HEK293 (cell line): ENCODE data around the gene SMAD7.

Experiments used
- GLI2 ChIP-seq: fragments of 450-650 bp; formaldehyde crosslinking; IDR thresholded peaks from 2 replicates; pipeline ENCODE4; 2017; ENCODE audit warnings: missing biosample characterization, missing genetic modification characterization, low read depth, borderline replicate concordance
- GLIS2 ChIP-seq: fragments of 450-650 bp; formaldehyde crosslinking; IDR thresholded peaks from 2 replicates; pipeline ENCODE4 v1.5.1; 2016; ENCODE audit warnings: missing biosample characterization, missing genetic modification characterization
- HOXC10 ChIP-seq: sonication (generic); formaldehyde crosslinking; IDR thresholded peaks from 2 replicates; pipeline ENCODE4 v1.8.1; 2023; ENCODE audit warnings: mild to moderate bottlenecking, missing genetic modification reagents
- IKZF3 ChIP-seq: fragments of 450-650 bp; IDR thresholded peaks from 2 replicates; pipeline ENCODE4 v1.5.0; 2018; ENCODE audit warnings: missing biosample characterization, mild to moderate bottlenecking, missing genetic modification characterization, moderate library complexity
- SCRT1 ChIP-seq: fragments of 450-650 bp; formaldehyde crosslinking; IDR thresholded peaks from 2 replicates; pipeline ENCODE4 v1.5.1; 2016; ENCODE audit warnings: missing biosample characterization, missing genetic modification characterization, borderline replicate concordance
- ZNF174 ChIP-seq: fragments of 450-650 bp; formaldehyde crosslinking; IDR thresholded peaks from 2 replicates; pipeline ENCODE4 v1.5.0; 2017; ENCODE audit warnings: missing biosample characterization, mild to moderate bottlenecking, missing genetic modification characterization
- ZNF239 ChIP-seq: fragments of 450-650 bp; formaldehyde crosslinking; IDR thresholded peaks from 2 replicates; pipeline ENCODE4 v1.5.1; 2016; ENCODE audit warnings: missing biosample characterization, missing genetic modification characterization
- ZNF398 ChIP-seq: fragments of 450-650 bp; formaldehyde crosslinking; IDR thresholded peaks from 2 replicates; pipeline ENCODE4 v1.5.1; 2017; ENCODE audit warnings: missing biosample characterization, missing genetic modification characterization
- ZNF488 ChIP-seq: fragments of 450-650 bp; formaldehyde crosslinking; IDR thresholded peaks from 2 replicates; pipeline ENCODE4 v1.5.1; 2016; ENCODE audit warnings: missing biosample characterization, missing genetic modification characterization
- ZNF596 ChIP-seq: fragments of 450-650 bp; IDR thresholded peaks from 2 replicates; pipeline ENCODE4 v1.5.0; 2018; ENCODE audit warnings: missing biosample characterization, mild to moderate bottlenecking, missing genetic modification characterization, moderate library complexity
- ZNF645 ChIP-seq: fragments of 450-650 bp; formaldehyde crosslinking; IDR thresholded peaks from 2 replicates; pipeline ENCODE4; 2016; ENCODE audit warnings: missing biosample characterization, missing genetic modification characterization
- ZNF660 ChIP-seq: fragments of 450-650 bp; IDR thresholded peaks from 2 replicates; pipeline ENCODE4 v1.5.1; 2018; ENCODE audit warnings: missing biosample characterization, mild to moderate bottlenecking, missing genetic modification characterization
- ZNF768 ChIP-seq: fragments of 450-650 bp; formaldehyde crosslinking; IDR thresholded peaks from 2 replicates; pipeline ENCODE4 v1.5.1; 2018; ENCODE audit warnings: missing biosample characterization, mild to moderate bottlenecking, missing genetic modification characterization
- ZNF791 ChIP-seq: fragments of 450-650 bp; formaldehyde crosslinking; IDR thresholded peaks from 2 replicates; pipeline ENCODE4 v1.5.1; 2016; ENCODE audit warnings: missing biosample characterization, missing genetic modification characterization
- ZSCAN23 ChIP-seq: fragments of 450-650 bp; formaldehyde crosslinking; IDR thresholded peaks from 2 replicates; pipeline ENCODE4 v1.5.1; 2016; ENCODE audit warnings: missing biosample characterization, missing genetic modification characterization
- TF ChIP-seq, protein P1 (sequence below): fragments of 450-650 bp; formaldehyde crosslinking; IDR thresholded peaks from 2 replicates; pipeline ENCODE4 v1.5.1; 2016; ENCODE audit warnings: missing biosample characterization, missing genetic modification characterization
- TF ChIP-seq, protein P2 (sequence below): fragments of 450-650 bp; formaldehyde crosslinking; IDR thresholded peaks from 2 replicates; pipeline ENCODE4 v1.5.1; 2016; ENCODE audit warnings: missing biosample characterization, missing genetic modification characterization, low read depth
- TF ChIP-seq, protein P3 (sequence below): fragments of 450-650 bp; formaldehyde crosslinking; IDR thresholded peaks from 2 replicates; pipeline ENCODE4 v1.5.1; 2016; ENCODE audit warnings: missing biosample characterization, missing genetic modification characterization
- TF ChIP-seq, protein P4 (sequence below): fragments of 450-650 bp; formaldehyde crosslinking; IDR thresholded peaks from 2 replicates; pipeline ENCODE4 v1.5.1; 2016; ENCODE audit warnings: missing biosample characterization, missing genetic modification characterization
- TF ChIP-seq, protein P5 (sequence below): fragments of 450-650 bp; formaldehyde crosslinking; IDR thresholded peaks from 2 replicates; pipeline ENCODE4 v1.5.1; 2017; ENCODE audit warnings: missing biosample characterization, missing genetic modification characterization
- TF ChIP-seq, protein P6 (sequence below): fragments of 450-650 bp; formaldehyde crosslinking; IDR thresholded peaks from 2 replicates; pipeline ENCODE4 v1.5.1; 2016; ENCODE audit warnings: missing biosample characterization, missing genetic modification characterization, borderline replicate concordance

The SMAD7 gene

DNA sequence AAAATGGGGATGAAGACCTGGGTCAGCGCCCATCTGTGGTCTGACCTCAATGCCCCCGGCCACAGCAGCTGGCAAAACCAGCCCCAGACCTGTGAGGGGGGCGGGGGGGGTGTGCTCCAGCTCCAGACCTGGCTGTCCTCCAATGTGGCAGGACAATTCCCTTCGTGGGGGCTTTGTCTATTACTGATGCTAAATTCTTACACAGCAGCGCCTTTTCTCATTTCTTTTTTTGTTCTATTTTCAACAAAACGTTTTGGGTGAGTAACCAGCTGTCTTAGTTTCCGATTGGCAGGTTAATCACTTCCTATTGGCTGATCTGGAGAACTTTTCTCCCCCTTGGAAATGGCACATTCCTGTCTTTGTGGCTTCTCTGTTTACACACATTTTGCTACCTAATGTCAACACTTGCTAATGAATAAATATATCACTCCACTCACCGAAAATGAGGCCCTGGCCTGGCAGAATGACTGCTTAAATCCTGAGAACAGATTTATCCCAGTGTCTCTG lies 4.4 kb downstream of the SMAD7 start (continued):
- TF ChIP-seq, protein P1, sequence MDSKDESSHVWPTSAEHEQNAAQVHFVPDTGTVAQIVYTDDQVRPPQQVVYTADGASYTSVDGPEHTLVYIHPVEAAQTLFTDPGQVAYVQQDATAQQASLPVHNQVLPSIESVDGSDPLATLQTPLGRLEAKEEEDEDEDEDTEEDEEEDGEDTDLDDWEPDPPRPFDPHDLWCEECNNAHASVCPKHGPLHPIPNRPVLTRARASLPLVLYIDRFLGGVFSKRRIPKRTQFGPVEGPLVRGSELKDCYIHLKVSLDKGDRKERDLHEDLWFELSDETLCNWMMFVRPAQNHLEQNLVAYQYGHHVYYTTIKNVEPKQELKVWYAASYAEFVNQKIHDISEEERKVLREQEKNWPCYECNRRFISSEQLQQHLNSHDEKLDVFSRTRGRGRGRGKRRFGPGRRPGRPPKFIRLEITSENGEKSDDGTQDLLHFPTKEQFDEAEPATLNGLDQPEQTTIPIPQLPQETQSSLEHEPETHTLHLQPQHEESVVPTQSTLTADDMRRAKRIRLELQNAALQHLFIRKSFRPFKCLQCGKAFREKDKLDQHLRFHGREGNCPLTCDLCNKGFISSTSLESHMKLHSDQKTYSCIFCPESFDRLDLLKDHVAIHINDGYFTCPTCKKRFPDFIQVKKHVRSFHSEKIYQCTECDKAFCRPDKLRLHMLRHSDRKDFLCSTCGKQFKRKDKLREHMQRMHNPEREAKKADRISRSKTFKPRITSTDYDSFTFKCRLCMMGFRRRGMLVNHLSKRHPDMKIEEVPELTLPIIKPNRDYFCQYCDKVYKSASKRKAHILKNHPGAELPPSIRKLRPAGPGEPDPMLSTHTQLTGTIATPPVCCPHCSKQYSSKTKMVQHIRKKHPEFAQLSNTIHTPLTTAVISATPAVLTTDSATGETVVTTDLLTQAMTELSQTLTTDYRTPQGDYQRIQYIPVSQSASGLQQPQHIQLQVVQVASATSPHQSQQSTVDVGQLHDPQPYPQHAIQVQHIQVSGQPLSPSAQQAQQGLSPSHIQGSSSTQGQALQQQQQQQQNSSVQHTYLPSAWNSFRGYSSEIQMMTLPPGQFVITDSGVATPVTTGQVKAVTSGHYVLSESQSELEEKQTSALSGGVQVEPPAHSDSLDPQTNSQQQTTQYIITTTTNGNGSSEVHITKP = peak; percentile 100
- peak; percentile 62; the same call in 1 of the 2 replicates for TF ChIP-seq ZNF660 (tag by site-specific recombination)
- peak; percentile 50; the same call in 1 of the 2 replicates for TF ChIP-seq ZNF398
- TF ChIP-seq GLI2 = peak; percentile 56; the same call in 1 of the 2 replicates
- TF ChIP-seq ZNF174 (tag by site-specific recombination) = no peak
- TF ChIP-seq ZNF768 (tag by site-specific recombination) = no peak
- TF ChIP-seq ZNF645 (tag by site-specific recombination) = no peak
- TF ChIP-seq ZSCAN23 = peak; percentile 76; the same call in 1 of the 2 replicates
- TF ChIP-seq, protein P2, sequence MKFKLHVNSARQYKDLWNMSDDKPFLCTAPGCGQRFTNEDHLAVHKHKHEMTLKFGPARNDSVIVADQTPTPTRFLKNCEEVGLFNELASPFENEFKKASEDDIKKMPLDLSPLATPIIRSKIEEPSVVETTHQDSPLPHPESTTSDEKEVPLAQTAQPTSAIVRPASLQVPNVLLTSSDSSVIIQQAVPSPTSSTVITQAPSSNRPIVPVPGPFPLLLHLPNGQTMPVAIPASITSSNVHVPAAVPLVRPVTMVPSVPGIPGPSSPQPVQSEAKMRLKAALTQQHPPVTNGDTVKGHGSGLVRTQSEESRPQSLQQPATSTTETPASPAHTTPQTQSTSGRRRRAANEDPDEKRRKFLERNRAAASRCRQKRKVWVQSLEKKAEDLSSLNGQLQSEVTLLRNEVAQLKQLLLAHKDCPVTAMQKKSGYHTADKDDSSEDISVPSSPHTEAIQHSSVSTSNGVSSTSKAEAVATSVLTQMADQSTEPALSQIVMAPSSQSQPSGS (tag by site-specific recombination) = peak; percentile 51; the same call in 1 of the 2 replicates
- TF ChIP-seq, protein P3, sequence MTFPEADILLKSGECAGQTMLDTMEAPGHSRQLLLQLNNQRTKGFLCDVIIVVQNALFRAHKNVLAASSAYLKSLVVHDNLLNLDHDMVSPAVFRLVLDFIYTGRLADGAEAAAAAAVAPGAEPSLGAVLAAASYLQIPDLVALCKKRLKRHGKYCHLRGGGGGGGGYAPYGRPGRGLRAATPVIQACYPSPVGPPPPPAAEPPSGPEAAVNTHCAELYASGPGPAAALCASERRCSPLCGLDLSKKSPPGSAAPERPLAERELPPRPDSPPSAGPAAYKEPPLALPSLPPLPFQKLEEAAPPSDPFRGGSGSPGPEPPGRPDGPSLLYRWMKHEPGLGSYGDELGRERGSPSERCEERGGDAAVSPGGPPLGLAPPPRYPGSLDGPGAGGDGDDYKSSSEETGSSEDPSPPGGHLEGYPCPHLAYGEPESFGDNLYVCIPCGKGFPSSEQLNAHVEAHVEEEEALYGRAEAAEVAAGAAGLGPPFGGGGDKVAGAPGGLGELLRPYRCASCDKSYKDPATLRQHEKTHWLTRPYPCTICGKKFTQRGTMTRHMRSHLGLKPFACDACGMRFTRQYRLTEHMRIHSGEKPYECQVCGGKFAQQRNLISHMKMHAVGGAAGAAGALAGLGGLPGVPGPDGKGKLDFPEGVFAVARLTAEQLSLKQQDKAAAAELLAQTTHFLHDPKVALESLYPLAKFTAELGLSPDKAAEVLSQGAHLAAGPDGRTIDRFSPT (tag by site-specific recombination) = 0 out of 2 replicates have a peak, but pooled peaks have one; percentile 30
- TF ChIP-seq ZNF791 (tag by site-specific recombination) = no peak
- TF ChIP-seq, protein P4, sequence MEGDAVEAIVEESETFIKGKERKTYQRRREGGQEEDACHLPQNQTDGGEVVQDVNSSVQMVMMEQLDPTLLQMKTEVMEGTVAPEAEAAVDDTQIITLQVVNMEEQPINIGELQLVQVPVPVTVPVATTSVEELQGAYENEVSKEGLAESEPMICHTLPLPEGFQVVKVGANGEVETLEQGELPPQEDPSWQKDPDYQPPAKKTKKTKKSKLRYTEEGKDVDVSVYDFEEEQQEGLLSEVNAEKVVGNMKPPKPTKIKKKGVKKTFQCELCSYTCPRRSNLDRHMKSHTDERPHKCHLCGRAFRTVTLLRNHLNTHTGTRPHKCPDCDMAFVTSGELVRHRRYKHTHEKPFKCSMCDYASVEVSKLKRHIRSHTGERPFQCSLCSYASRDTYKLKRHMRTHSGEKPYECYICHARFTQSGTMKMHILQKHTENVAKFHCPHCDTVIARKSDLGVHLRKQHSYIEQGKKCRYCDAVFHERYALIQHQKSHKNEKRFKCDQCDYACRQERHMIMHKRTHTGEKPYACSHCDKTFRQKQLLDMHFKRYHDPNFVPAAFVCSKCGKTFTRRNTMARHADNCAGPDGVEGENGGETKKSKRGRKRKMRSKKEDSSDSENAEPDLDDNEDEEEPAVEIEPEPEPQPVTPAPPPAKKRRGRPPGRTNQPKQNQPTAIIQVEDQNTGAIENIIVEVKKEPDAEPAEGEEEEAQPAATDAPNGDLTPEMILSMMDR = no peak
- TF ChIP-seq HOXC10 (CRISPR knock-in tag) = no peak
- peak; percentile 81 for TF ChIP-seq IKZF3 (tag by site-specific recombination)
- TF ChIP-seq, protein P5, sequence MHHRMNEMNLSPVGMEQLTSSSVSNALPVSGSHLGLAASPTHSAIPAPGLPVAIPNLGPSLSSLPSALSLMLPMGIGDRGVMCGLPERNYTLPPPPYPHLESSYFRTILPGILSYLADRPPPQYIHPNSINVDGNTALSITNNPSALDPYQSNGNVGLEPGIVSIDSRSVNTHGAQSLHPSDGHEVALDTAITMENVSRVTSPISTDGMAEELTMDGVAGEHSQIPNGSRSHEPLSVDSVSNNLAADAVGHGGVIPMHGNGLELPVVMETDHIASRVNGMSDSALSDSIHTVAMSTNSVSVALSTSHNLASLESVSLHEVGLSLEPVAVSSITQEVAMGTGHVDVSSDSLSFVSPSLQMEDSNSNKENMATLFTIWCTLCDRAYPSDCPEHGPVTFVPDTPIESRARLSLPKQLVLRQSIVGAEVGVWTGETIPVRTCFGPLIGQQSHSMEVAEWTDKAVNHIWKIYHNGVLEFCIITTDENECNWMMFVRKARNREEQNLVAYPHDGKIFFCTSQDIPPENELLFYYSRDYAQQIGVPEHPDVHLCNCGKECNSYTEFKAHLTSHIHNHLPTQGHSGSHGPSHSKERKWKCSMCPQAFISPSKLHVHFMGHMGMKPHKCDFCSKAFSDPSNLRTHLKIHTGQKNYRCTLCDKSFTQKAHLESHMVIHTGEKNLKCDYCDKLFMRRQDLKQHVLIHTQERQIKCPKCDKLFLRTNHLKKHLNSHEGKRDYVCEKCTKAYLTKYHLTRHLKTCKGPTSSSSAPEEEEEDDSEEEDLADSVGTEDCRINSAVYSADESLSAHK (tag by site-specific recombination) = peak; percentile 93
- no peak; the same call in 1 of the 2 replicates for TF ChIP-seq ZNF596 (tag by site-specific recombination)
- peak; percentile 57 for TF ChIP-seq GLIS2 (tag by site-specific recombination)
- no peak for TF ChIP-seq ZNF239 (tag by site-specific recombination)
- TF ChIP-seq, protein P6, sequence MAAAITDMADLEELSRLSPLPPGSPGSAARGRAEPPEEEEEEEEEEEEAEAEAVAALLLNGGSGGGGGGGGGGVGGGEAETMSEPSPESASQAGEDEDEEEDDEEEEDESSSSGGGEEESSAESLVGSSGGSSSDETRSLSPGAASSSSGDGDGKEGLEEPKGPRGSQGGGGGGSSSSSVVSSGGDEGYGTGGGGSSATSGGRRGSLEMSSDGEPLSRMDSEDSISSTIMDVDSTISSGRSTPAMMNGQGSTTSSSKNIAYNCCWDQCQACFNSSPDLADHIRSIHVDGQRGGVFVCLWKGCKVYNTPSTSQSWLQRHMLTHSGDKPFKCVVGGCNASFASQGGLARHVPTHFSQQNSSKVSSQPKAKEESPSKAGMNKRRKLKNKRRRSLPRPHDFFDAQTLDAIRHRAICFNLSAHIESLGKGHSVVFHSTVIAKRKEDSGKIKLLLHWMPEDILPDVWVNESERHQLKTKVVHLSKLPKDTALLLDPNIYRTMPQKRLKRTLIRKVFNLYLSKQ (tag by site-specific recombination) = no peak
- TF ChIP-seq SCRT1 = 0 out of 2 replicates have a peak, but pooled peaks have one; percentile 5
- peak; percentile 91 for TF ChIP-seq ZNF488 (tag by site-specific recombination)
